Smooth muscle cell (in vitro differentiated cells): ENCODE results near the gene ZC3H7A. TPM values are rescaled to one million over a fixed set of nuclear protein-coding genes. Genes with fewer than 3 reads are reported as not detected.
A peak's percentile ranks its signal among the peaks of the same experiment; 100 is the strongest.

ENCODE experiments used
- DNase-seq: peaks from one replicate; lab custom pipeline; 2025; ENCODE audit not compliant: unreplicated experiment; lab: John Stamatoyannopoulos, UW
- H2AFZ ChIP-seq: fragments of 200-600 bp; sonication (generic); 2 replicates; pipeline ENCODE4 v1.6.0; 2016; ENCODE audit warnings: antibody characterized with exemption, low read depth, mild to moderate bottlenecking
- H3F3A ChIP-seq: fragments of 200-600 bp; sonication (generic); 2 replicates; pipeline ENCODE4 v1.6.0; 2017; ENCODE audit warnings: antibody characterized with exemption, low read depth
- H3K27ac ChIP-seq: fragments of 200-600 bp; sonication (generic); 2 replicates; pipeline ENCODE4 v1.5.1; 2016; ENCODE audit warnings: low read depth, mild to moderate bottlenecking
- H3K27me3 ChIP-seq: fragments of 200-600 bp; sonication (generic); 2 replicates; pipeline ENCODE4 v1.6.1; 2016; ENCODE audit warnings: low read depth, mild to moderate bottlenecking
- H3K36me3 ChIP-seq: fragments of 200-600 bp; sonication (generic); 2 replicates; pipeline ENCODE4 v1.5.1; 2016; ENCODE audit warnings: low read depth
- H3K4me1 ChIP-seq: fragments of 200-600 bp; sonication (generic); 2 replicates; pipeline ENCODE4 v1.5.1; 2016; ENCODE audit warnings: low read depth
- H3K4me2 ChIP-seq: fragments of 200-600 bp; sonication (generic); 2 replicates; pipeline ENCODE4 v1.6.0; 2016; ENCODE audit warnings: mild to moderate bottlenecking
- H3K4me3 ChIP-seq: fragments of 200-600 bp; sonication (generic); 2 replicates; pipeline ENCODE4 v1.5.1; 2016; ENCODE audit warnings: mild to moderate bottlenecking
- H3K79me2 ChIP-seq: fragments of 200-600 bp; sonication (generic); 2 replicates; pipeline ENCODE4 v1.6.0; 2016; ENCODE audit warnings: low read depth, mild to moderate bottlenecking
- H3K9ac ChIP-seq: fragments of 200-600 bp; sonication (generic); 2 replicates; pipeline ENCODE4 v1.6.0; 2016; ENCODE audit warnings: low read depth
- H3K9me3 ChIP-seq: fragments of 200-600 bp; sonication (generic); replicated peaks from 2 replicates; pipeline ENCODE4 v1.5.1; 2016; ENCODE audit warnings: low read depth
- H4K20me1 ChIP-seq: fragments of 200-600 bp; sonication (generic); 2 replicates; pipeline ENCODE4 v1.6.0; 2016; ENCODE audit warnings: low read depth
- WGBS: methylation state at CpG from one replicate; pipeline ENCODE4 v1.1.7; 2016; ENCODE audit warnings: low lambda C conversion rate; 5-methylcytosine and 5-hydroxymethylcytosine counted together
- polyA plus RNA-seq: library from polyadenylated mRNA; unstranded; fragments of >200 nt; fragmentation: Nextera tagmentation; extraction: Ambion mirVana; gene quantifications from 2 replicates; pipeline ENCODE4 v1.2.1, GENCODE V29; 2016
- total RNA-seq: library from RNA; depleted of rRNA; stranded (reverse); fragments of >200 nt; gene quantifications from 2 replicates; pipeline ENCODE4 v1.2.3, GENCODE V29; 2014
- TF ChIP-seq, protein P1 (sequence below): fragments of 200-600 bp; sonication (generic); IDR thresholded peaks from 2 replicates; pipeline ENCODE4 v1.5.1; 2017; ENCODE audit warnings: borderline replicate concordance, mild to moderate bottlenecking, antibody characterized with exemption; ENCODE audit not compliant: insufficient read depth, poor library complexity, severe bottlenecking

ZC3H7A gene
- total and polyA plus RNA-seq, 2 experiments from 2014 or later: 37.3 to 38.6 TPM

DNA sequence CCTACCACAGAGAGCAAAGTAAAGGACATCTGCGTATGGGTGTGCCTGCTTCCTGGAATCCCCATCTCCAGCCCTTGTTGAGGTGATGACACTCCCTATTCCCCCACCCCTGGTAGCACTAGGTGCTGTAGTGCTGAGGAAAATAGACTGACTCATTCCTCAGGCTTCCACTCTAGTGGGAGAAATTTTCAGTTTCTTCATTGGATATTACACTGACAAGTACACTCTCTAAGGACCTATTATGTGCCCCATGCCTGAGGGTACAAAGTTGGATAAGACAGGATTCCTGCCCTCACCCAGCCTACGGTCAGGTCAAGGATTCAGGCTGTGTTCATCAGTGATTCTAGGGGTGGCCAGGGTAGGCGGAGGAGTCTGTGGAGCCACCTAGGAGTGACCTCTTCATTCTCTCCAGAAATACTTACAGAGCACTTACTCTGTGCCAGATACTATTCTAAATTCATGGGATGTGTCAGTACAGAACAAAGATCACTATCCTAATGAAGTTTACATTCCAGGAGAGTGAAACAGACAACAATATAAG, 4.5 kb upstream of the ZC3H7A start:
- no peak overlapping the region for H3K4me2 ChIP-seq
- DNase-seq: no peak

GRCh38 chr16:11800382-11800718, 3.3 kb upstream of the ZC3H7A start:
- WGBS: 97% methylated on average over 3 of the region's 3 CpGs
- TF ChIP-seq, protein P1, sequence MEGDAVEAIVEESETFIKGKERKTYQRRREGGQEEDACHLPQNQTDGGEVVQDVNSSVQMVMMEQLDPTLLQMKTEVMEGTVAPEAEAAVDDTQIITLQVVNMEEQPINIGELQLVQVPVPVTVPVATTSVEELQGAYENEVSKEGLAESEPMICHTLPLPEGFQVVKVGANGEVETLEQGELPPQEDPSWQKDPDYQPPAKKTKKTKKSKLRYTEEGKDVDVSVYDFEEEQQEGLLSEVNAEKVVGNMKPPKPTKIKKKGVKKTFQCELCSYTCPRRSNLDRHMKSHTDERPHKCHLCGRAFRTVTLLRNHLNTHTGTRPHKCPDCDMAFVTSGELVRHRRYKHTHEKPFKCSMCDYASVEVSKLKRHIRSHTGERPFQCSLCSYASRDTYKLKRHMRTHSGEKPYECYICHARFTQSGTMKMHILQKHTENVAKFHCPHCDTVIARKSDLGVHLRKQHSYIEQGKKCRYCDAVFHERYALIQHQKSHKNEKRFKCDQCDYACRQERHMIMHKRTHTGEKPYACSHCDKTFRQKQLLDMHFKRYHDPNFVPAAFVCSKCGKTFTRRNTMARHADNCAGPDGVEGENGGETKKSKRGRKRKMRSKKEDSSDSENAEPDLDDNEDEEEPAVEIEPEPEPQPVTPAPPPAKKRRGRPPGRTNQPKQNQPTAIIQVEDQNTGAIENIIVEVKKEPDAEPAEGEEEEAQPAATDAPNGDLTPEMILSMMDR: no peak
- Histone ChIP-seq H4K20me1 (peaks cover 11% of the 10 kb centered on the region), H3K9me3 (no peaks in the 10 kb centered on the region), H3K4me1 (peaks cover 11% of the 10 kb centered on the region), H3K27me3 (no peaks in the 10 kb centered on the region), H3K36me3 (no peaks in the 10 kb centered on the region), H3K27ac (no peak overlapping the region), H3K4me2 (no peak overlapping the region), H3K4me3 (no peak overlapping the region), H3K79me2 (peaks cover 39% of the 10 kb centered on the region), H2AFZ (no peak overlapping the region), H3K9ac (no peak overlapping the region), H3F3A (peaks cover 13% of the 10 kb centered on the region)
- DNase-seq: no peak

More for the DNA sequence above, 4.5 kb upstream of the ZC3H7A start:
- no peaks in the 10 kb centered on the region for H3K9me3 ChIP-seq
- no peak overlapping the region for H2AFZ ChIP-seq
- H4K20me1 ChIP-seq: peaks cover 8% of the 10 kb centered on the region
- 78% methylated on average over 3 of the region's 3 CpGs for WGBS
- TF ChIP-seq, protein P1: no peak
- H3K79me2 ChIP-seq: peaks cover 27% of the 10 kb centered on the region
- no peak overlapping the region for H3K27ac ChIP-seq
- H3K4me1 ChIP-seq: peaks cover 6% of the 10 kb centered on the region
- no peaks in the 10 kb centered on the region for H3K27me3 ChIP-seq
- H3F3A ChIP-seq: peaks cover 10% of the 10 kb centered on the region
- H3K4me3 ChIP-seq: no peak overlapping the region
- H3K9ac ChIP-seq: no peak overlapping the region
- H3K36me3 ChIP-seq: no peaks in the 10 kb centered on the region

DNA sequence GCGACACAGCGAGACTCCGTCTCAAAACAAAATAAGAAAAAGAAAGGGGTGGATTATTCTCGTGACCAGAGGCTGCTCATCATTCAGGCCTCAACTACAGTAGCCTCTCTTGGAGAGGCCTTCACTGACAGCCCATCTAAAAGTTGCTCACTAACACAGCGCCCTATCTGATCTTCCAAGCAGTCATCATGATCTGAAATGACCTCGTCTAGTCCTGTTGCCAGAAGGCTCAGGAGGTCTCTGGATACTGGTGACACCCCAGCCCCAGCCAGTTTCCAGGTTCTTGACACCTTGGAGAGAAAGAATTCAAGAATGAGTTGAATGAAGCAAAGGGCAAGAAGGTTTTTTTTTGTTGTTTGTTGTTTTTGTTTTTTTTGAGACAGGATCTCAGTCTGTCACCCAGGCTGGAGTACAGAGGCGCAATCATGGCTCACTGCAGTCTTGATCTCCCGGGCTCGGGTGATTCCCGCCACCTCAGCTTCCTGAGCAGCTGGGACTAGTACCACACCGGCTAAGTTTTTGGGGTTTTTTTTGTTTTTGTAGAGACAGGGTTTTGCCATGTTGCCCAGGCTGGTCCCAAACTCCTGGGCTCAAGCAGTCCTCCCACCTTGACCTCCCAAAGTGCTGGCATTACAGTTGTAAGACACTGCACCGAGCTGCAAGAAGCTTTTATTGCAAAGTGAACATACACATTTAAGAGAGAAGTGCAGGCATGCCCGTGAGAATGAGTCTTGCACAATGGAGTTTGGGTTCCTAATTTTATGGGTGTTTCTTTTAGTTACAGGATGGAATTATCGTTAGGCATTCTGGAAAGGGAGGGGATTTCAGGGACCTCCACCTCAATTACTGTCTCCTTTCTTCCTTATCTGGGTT, 2.7 kb upstream of the ZC3H7A start:
- 85% methylated on average over 14 of the region's 14 CpGs for WGBS
- H3K36me3 ChIP-seq: no peaks in the 10 kb centered on the region
- TF ChIP-seq, protein P1: no peak
- H3K9ac ChIP-seq: no peak overlapping the region
- no peak overlapping the region for H2AFZ ChIP-seq
- H3K4me3 ChIP-seq: no peak overlapping the region
- H3K9me3 ChIP-seq: no peaks in the 10 kb centered on the region
- H3K79me2 ChIP-seq: peaks cover 45% of the 10 kb centered on the region
- peaks cover 17% of the 10 kb centered on the region for H4K20me1 ChIP-seq
- peak overlapping the region; percentile 87 for H3K4me2 ChIP-seq
- no peaks in the 10 kb centered on the region for H3K27me3 ChIP-seq
- DNase-seq: no peak
- peak overlapping the region; percentile 95 for H3K27ac ChIP-seq
- peaks cover 13% of the 10 kb centered on the region for H3F3A ChIP-seq
- peaks cover 11% of the 10 kb centered on the region for H3K4me1 ChIP-seq

DNA sequence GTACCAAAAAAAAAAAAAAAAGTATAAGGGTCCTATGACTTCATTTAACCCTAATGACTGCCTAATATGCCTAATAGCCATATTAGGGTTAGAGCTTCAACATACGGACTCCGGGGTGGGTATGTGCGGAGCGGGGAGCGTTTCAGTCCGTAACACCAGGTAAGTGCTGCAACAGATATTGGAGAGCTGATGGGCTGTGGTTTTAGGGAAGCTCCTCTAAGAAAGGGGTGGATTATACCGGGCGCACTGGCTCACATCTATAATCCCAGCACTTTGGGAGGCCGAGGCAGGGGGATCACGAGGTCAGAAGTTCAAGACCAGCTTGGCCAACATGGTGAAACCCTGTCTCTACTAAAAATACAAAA, 1.9 kb upstream of the ZC3H7A start:
- WGBS: 96% methylated on average over 10 of the region's 10 CpGs
- Histone ChIP-seq H2AFZ (no peak overlapping the region), H3K9ac (no peak overlapping the region), H3K27ac (peak overlapping the region; percentile 95), H3K4me3 (peak overlapping the region; percentile 73), H3K36me3 (no peaks in the 10 kb centered on the region), H4K20me1 (peaks cover 25% of the 10 kb centered on the region), H3F3A (peaks cover 13% of the 10 kb centered on the region), H3K4me2 (peak overlapping the region; percentile 87), H3K9me3 (no peaks in the 10 kb centered on the region), H3K4me1 (peaks cover 11% of the 10 kb centered on the region), H3K27me3 (no peaks in the 10 kb centered on the region), H3K79me2 (peaks cover 53% of the 10 kb centered on the region)
- DNase-seq: no peak
- TF ChIP-seq, protein P1: no peak
